H9 (cell line): ENCODE measurements around the gene ZNF175. TPM values are rescaled to one million over a fixed set of nuclear protein-coding genes. Genes with fewer than 3 reads are reported as not detected.

Experiments
- DNase-seq: peaks from one replicate; pipeline ENCODE4 v3.0.0-alpha.2; 2017
- H2AFZ ChIP-seq: one replicate; pipeline ENCODE4 v1.6.1; 2013; ENCODE audit warnings: mild to moderate bottlenecking, low read length, control low read depth, moderate library complexity
- H2AK5ac ChIP-seq: 2 replicates; pipeline ENCODE4 v1.6.1; 2013; ENCODE audit warnings: low read length, control low read depth, mixed read lengths; ENCODE audit not compliant: insufficient read length
- H2BK120ac ChIP-seq: one replicate; pipeline ENCODE4 v1.6.1; 2013; ENCODE audit warnings: low read depth, mild to moderate bottlenecking, low read length, control low read depth, inconsistent platforms; ENCODE audit not compliant: poor library complexity, severe bottlenecking
- H2BK12ac ChIP-seq: 2 replicates; pipeline ENCODE4 v1.6.1; 2013; ENCODE audit warnings: low read length, control low read depth, mixed read lengths, low read depth; ENCODE audit not compliant: insufficient read length
- H2BK15ac ChIP-seq: 2 replicates; pipeline ENCODE4 v1.6.1; 2013; ENCODE audit warnings: low read depth, low read length, control low read depth
- H2BK20ac ChIP-seq: one replicate; pipeline ENCODE4 v1.6.1; 2013; ENCODE audit warnings: low read depth, mild to moderate bottlenecking, low read length, control low read depth, inconsistent platforms; ENCODE audit not compliant: poor library complexity, severe bottlenecking
- H2BK5ac ChIP-seq: 2 replicates; pipeline ENCODE4 v1.6.1; 2013; ENCODE audit warnings: low read length, control low read depth, mixed read lengths; ENCODE audit not compliant: insufficient read length
- H3K14ac ChIP-seq: 2 replicates; pipeline ENCODE4 v1.6.1; 2013; ENCODE audit warnings: low read length, control low read depth; ENCODE audit not compliant: insufficient read depth
- H3K18ac ChIP-seq: 2 replicates; pipeline ENCODE4 v1.6.1; 2013; ENCODE audit warnings: low read depth, mild to moderate bottlenecking, mixed read lengths, low read length, control low read depth; ENCODE audit not compliant: insufficient read length
- H3K23ac ChIP-seq: 2 replicates; pipeline ENCODE4 v1.6.1; 2013; ENCODE audit warnings: low read length, control low read depth, mixed read lengths, low read depth; ENCODE audit not compliant: insufficient read length
- H3K23me2 ChIP-seq: 2 replicates; pipeline ENCODE4 v1.6.1; 2013; ENCODE audit warnings: low read depth, mild to moderate bottlenecking, mixed read lengths, low read length, control low read depth; ENCODE audit not compliant: insufficient read length, poor library complexity, severe bottlenecking
- H3K27ac ChIP-seq: 2 replicates; pipeline ENCODE4 v1.5.1; 2013; ENCODE audit warnings: low read length, control low read depth, mixed read lengths, low read depth; ENCODE audit not compliant: insufficient read length
- H3K27me3 ChIP-seq: 2 replicates; pipeline ENCODE4 v1.6.1; 2013; ENCODE audit warnings: low read length, control low read depth, inconsistent platforms; ENCODE audit not compliant: insufficient read depth
- H3K4ac ChIP-seq: 2 replicates; pipeline ENCODE4 v1.6.1; 2013; ENCODE audit warnings: low read depth, mild to moderate bottlenecking, control low read depth, inconsistent platforms, low read length, moderate library complexity
- H3K4me1 ChIP-seq: 2 replicates; pipeline ENCODE4 v1.6.1; 2013; ENCODE audit warnings: low read length, control low read depth, inconsistent platforms; ENCODE audit not compliant: insufficient read depth
- H3K4me2 ChIP-seq: 2 replicates; pipeline ENCODE4 v1.6.1; 2013; ENCODE audit warnings: low read length, control low read depth, mixed read lengths; ENCODE audit not compliant: insufficient read length, insufficient read depth
- H3K56ac ChIP-seq: 2 replicates; pipeline ENCODE4 v1.6.1; 2013; ENCODE audit warnings: low read depth, mild to moderate bottlenecking, mixed read lengths, low read length, control low read depth; ENCODE audit not compliant: insufficient read length
- H3K79me1 ChIP-seq: 2 replicates; pipeline ENCODE4 v1.6.1; 2013; ENCODE audit warnings: low read depth, mild to moderate bottlenecking, moderate library complexity, low read length, control low read depth, inconsistent platforms; ENCODE audit not compliant: insufficient read depth, poor library complexity, severe bottlenecking
- H3K79me2 ChIP-seq: 2 replicates; pipeline ENCODE4 v1.6.1; 2013; ENCODE audit warnings: low read length, control low read depth, inconsistent platforms; ENCODE audit not compliant: insufficient read depth
- H3K9ac ChIP-seq: 2 replicates; pipeline ENCODE4 v1.6.1; 2013; ENCODE audit warnings: low read length, control low read depth, mixed read lengths; ENCODE audit not compliant: insufficient read length; ENCODE audit errors: extremely low read depth
- H3K9me3 ChIP-seq: one replicate; pipeline ENCODE4 v1.6.1; 2013; ENCODE audit warnings: low read depth, low read length, inconsistent platforms; ENCODE audit not compliant: control insufficient read depth
- H3T11ph ChIP-seq: one replicate; pipeline ENCODE4 v1.6.1; 2013; ENCODE audit warnings: mild to moderate bottlenecking, low read length, control low read depth, inconsistent platforms
- H4K20me1 ChIP-seq: one replicate; pipeline ENCODE4 v1.6.1; 2013; ENCODE audit not compliant: control insufficient read depth, insufficient read length, insufficient read depth
- H4K5ac ChIP-seq: 2 replicates; pipeline ENCODE4 v1.6.1; 2013; ENCODE audit warnings: low read depth, mild to moderate bottlenecking, mixed read lengths, low read length, control low read depth; ENCODE audit not compliant: insufficient read length
- H4K8ac ChIP-seq: replicated peaks from 2 replicates; pipeline ENCODE4 v1.6.1; 2013; ENCODE audit warnings: low read length, control low read depth, mixed read lengths, low read depth; ENCODE audit not compliant: insufficient read length
- H4K91ac ChIP-seq: 2 replicates; pipeline ENCODE4 v1.6.1; 2013; ENCODE audit warnings: low read depth, mild to moderate bottlenecking, moderate library complexity, mixed read lengths, low read length, control low read depth; ENCODE audit not compliant: insufficient read length
- H3K27ac Mint-ChIP-seq, 3 experiments: 2 replicates in 2 of 3; 3 replicates in 1 of 3; pipeline ENCODE4 v1.8.0; 2020 to 2021; ENCODE audit warnings: mixed read lengths in 3 of 3, mild to moderate bottlenecking in 1 of 3, moderate library complexity in 1 of 3
- H3K27me3 Mint-ChIP-seq: 2 replicates; pipeline ENCODE4 v1.8.0; 2021; ENCODE audit warnings: low read depth, mild to moderate bottlenecking, moderate library complexity, mixed read lengths
- H3K36me3 Mint-ChIP-seq, 3 experiments: 2 replicates in 2 of 3; 3 replicates in 1 of 3; pipeline ENCODE4 v1.8.0; 2020 to 2021; ENCODE audit warnings: low read depth in 3 of 3, mixed read lengths in 3 of 3; ENCODE audit not compliant: insufficient read depth in 1 of 3
- H3K4me1 Mint-ChIP-seq, 2 experiments: 2 replicates each; pipeline ENCODE4 v1.8.0; 2020; ENCODE audit warnings: mixed read lengths in 2 of 2
- H3K4me3 Mint-ChIP-seq, 2 experiments: 2 replicates in 1 of 2; 3 replicates in 1 of 2; pipeline ENCODE4 v1.8.0; 2020 to 2021; ENCODE audit warnings: mild to moderate bottlenecking in 2 of 2, mixed read lengths in 2 of 2, moderate library complexity in 1 of 2
- H3K9me3 Mint-ChIP-seq, 2 experiments: 2 replicates in 1 of 2; 3 replicates in 1 of 2; pipeline ENCODE4 v1.8.0; 2020; ENCODE audit warnings: mild to moderate bottlenecking in 2 of 2, mixed read lengths in 2 of 2, moderate library complexity in 1 of 2
- WGBS: extraction: QIAGEN DNeasy Blood & Tissue Kit; methylation state at CpG from one replicate; pipeline ENCODE4 v1.1.7; 2013; ENCODE audit warnings: missing lambda C conversion rate, low lambda C conversion rate, mixed read lengths; ENCODE audit not compliant: insufficient read length; ENCODE audit errors: extremely low coverage; 5-methylcytosine and 5-hydroxymethylcytosine counted together
- total RNA-seq: library from RNA; stranded (reverse); gene quantifications from 2 replicates; pipeline ENCODE4 v1.2.1, GENCODE V29; 2021
- TF ChIP-seq, protein P1 (sequence below): fragments of 200-600 bp; sonication (generic); conservative IDR thresholded peaks from 3 replicates; pipeline ENCODE4 v1.8.0; 2021; ENCODE audit warnings: antibody characterized with exemption, mild to moderate bottlenecking

ZNF175 gene
- total RNA-seq, 1 experiment from 2014 or later = 10.7 TPM

GRCh38 chr19:51607920-51608562, 37.0 kb downstream of the ZNF175 start:
- H3K4ac ChIP-seq = no peak overlapping the region
- no peak overlapping the region for H4K91ac ChIP-seq
- Mint-ChIP-seq H3K4me3 (no peak overlapping the region), H3K9me3 (peaks cover 51 to 84% of the 10 kb centered on the region in 2 experiments), H3K36me3 (peaks cover 0 to 4% (median 0%) of the 10 kb centered on the region in 3 experiments; a peak in 1 of 7 replicates), H3K27ac (no peak overlapping the region), H3K4me1 (no peaks in the 10 kb centered on the region), H3K27me3 (peaks cover 38% of the 10 kb centered on the region)
- no peaks in the 10 kb centered on the region for H4K20me1 ChIP-seq
- no peaks in the 10 kb centered on the region for H3K79me2 ChIP-seq
- H3K4me2 ChIP-seq = no peak overlapping the region
- H2AFZ ChIP-seq = no peak overlapping the region
- H2BK20ac ChIP-seq = no peak overlapping the region
- H3K79me1 ChIP-seq = no peaks in the 10 kb centered on the region
- no peak overlapping the region for H2BK12ac ChIP-seq
- DNase-seq = peak; percentile 81
- H3K4me1 ChIP-seq = no peaks in the 10 kb centered on the region
- H3K9ac ChIP-seq = no peak overlapping the region
- no peak overlapping the region for H2BK120ac ChIP-seq
- H2BK5ac ChIP-seq = no peak overlapping the region
- H3K14ac ChIP-seq = no peak overlapping the region
- H2BK15ac ChIP-seq = no peak overlapping the region
- H2AK5ac ChIP-seq = no peak overlapping the region
- H3K27me3 ChIP-seq = no peaks in the 10 kb centered on the region
- no CpG with 5 or more reads among the region's 13 CpGs for WGBS
- no peak overlapping the region for H3K18ac ChIP-seq
- H4K5ac ChIP-seq = no peak overlapping the region
- no peaks in the 10 kb centered on the region for H3K23me2 ChIP-seq
- H3K9me3 ChIP-seq = no peaks in the 10 kb centered on the region
- no peak overlapping the region for H3K27ac ChIP-seq
- H3T11ph ChIP-seq = no peak overlapping the region
- TF ChIP-seq, protein P1, sequence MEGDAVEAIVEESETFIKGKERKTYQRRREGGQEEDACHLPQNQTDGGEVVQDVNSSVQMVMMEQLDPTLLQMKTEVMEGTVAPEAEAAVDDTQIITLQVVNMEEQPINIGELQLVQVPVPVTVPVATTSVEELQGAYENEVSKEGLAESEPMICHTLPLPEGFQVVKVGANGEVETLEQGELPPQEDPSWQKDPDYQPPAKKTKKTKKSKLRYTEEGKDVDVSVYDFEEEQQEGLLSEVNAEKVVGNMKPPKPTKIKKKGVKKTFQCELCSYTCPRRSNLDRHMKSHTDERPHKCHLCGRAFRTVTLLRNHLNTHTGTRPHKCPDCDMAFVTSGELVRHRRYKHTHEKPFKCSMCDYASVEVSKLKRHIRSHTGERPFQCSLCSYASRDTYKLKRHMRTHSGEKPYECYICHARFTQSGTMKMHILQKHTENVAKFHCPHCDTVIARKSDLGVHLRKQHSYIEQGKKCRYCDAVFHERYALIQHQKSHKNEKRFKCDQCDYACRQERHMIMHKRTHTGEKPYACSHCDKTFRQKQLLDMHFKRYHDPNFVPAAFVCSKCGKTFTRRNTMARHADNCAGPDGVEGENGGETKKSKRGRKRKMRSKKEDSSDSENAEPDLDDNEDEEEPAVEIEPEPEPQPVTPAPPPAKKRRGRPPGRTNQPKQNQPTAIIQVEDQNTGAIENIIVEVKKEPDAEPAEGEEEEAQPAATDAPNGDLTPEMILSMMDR = peak; percentile 90
- H4K8ac ChIP-seq = no peak overlapping the region
- no peak overlapping the region for H3K56ac ChIP-seq
- H3K23ac ChIP-seq = no peak overlapping the region
